ENCODE measurements around the gene TPI1. TPM values are rescaled to one million over a fixed set of nuclear protein-coding genes. Genes with fewer than 3 reads are reported as not detected.

The TPI1 gene
- total RNA-seq, 2 donors from 2014 or later = 1,893 to 2,116 TPM

DNA sequence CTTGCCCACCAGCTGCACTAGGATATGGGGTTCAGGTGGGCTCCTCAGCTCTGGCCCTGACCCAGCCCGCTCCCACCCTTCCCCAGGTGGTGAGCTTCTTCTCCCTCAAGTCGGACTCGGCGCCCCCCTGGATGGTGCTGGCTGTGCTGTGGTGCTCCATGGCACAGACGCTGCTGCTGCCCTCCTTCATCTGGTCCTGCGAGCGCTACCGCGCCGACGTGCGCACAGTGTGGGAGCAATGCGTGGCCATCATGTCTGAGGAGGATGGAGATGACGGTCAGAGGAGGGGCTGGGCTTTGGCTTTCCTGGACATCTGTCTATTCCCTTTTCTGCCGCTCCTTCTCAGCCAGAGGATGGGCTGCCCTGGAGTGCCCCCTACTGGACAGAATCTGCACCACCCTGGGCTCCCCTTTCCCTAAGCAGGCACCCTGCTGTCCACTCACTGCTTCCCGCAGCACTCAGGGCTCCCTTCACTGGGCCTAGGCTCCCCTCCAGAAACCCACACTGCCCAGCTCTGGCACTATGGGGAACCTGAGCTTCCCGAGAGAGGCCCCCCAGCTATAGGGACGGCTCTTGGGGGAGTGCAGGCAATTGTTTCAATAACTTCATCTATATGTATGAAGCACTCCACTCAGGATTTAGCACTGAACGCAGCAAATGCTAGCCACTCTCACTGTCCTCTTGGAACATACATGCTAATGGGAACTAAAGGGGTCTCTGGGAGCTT is 41.8 kb upstream of the TPI1 start:
- H3K36me3 Mint-ChIP-seq (ENCODE audit: low read depth) = no peaks in the 10 kb centered on the region
- H3K27me3 Mint-ChIP-seq = peaks cover 26% of the 10 kb centered on the region
- H3K9me3 Mint-ChIP-seq = no peaks in the 10 kb centered on the region
- H3K4me1 Mint-ChIP-seq = peaks cover 28% of the 10 kb centered on the region
- peak; percentile 75 for ATAC-seq (replicated peaks)
- no peak overlapping the region for H3K27ac Mint-ChIP-seq
- H3K4me3 Mint-ChIP-seq = peak overlapping the region; percentile 12

DNA sequence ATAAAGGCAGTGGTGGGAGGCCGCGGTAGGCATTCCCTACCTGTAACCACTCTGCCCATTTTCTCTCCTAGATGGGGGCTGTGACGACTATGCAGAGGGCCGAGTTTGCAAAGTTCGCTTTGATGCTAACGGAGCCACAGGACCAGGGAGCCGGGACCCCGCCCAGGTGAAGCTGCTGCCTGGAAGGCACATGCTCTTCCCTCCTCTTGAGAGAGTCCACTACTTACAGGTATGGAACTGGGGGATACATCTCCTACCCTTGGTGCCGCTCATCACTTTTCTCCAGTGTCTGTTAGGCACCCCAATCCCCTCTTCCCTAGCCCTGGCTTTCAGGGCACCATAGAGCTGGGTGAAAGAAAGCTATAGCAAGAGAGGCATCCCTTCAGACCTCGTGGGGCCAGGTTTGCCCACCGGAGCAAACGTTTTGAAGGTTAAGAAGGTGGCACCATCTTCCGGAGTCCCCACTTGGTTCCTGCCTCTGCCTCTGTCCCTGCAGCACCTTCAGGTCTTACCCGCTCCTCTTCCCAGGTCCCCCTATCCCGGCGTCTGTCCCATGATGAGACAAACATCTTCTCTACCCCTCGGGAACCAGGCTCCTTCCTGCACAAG is 41.1 kb upstream of the TPI1 start:
- no peak overlapping the region for H3K27ac Mint-ChIP-seq
- H3K27me3 Mint-ChIP-seq = peaks cover 26% of the 10 kb centered on the region
- no peak for ATAC-seq (replicated peaks)
- H3K9me3 Mint-ChIP-seq = no peaks in the 10 kb centered on the region
- H3K36me3 Mint-ChIP-seq (ENCODE audit: low read depth) = no peaks in the 10 kb centered on the region
- H3K4me3 Mint-ChIP-seq = no peak overlapping the region
- peaks cover 23% of the 10 kb centered on the region for H3K4me1 Mint-ChIP-seq

DNA sequence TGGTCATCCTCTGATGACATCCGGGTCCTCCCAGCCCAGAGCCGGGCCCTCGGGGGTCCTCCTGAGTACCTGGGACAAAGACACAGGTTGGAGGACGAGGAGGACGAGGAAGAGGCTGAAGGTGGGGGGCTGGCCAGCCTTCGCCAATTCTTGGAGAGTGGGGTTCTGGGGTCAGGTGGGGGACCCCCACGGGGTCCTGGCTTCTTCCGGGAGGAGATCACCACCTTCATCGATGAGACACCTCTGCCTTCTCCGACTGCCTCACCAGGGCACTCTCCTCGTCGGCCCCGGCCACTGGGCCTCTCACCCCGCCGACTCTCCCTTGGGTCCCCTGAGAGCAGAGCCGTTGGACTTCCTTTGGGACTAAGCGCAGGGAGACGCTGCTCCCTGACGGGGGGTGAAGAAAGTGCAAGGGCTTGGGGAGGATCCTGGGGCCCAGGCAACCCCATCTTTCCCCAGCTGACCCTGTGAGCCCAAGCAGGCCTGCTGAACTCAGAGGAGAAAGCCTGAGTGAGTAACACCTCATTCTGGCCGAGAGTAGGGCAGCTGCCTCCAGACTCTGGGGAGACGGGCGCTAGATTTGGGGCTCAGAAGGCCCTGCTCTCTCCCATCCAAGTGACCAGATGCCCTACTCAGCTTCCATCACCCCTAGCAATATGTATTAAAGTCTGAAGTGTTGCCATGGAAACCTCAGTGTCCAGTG is 40.4 kb upstream of the TPI1 start:
- Mint-ChIP-seq H3K27me3 (peaks cover 26% of the 10 kb centered on the region), H3K4me3 (peak overlapping the region; percentile 66), H3K27ac (no peak overlapping the region), H3K4me1 (peaks cover 22% of the 10 kb centered on the region), H3K36me3 (ENCODE audit: low read depth) (no peaks in the 10 kb centered on the region), H3K9me3 (no peaks in the 10 kb centered on the region)
- no peak for ATAC-seq (replicated peaks)

DNA sequence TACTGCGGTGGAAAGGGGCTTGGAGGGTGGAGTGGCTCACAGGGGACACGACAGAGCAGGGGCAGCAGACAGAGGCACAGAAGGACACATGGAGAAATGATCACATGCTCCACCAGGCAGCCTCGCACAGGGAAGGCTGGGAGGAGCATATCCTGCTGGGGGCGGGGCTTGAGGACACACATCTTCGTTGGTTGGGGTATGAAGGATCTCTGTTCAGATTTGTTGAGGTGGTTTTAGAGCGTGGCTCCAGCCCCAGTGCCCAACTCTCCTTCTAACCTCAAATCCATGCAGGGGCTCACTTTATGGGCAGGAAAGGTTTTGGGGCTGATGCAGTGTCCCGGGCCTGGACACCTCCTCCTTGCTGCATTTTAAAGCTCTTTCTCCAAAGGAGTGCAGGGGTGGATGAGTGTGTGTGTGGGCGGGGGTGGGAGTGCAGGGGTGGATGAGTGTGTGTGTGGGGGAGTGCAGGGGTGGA is 39.9 kb upstream of the TPI1 start:
- peaks cover 26% of the 10 kb centered on the region for H3K27me3 Mint-ChIP-seq
- no peaks in the 10 kb centered on the region for H3K36me3 Mint-ChIP-seq (ENCODE audit: low read depth)
- H3K9me3 Mint-ChIP-seq = no peaks in the 10 kb centered on the region
- H3K27ac Mint-ChIP-seq = no peak overlapping the region
- H3K4me1 Mint-ChIP-seq = peaks cover 22% of the 10 kb centered on the region
- H3K4me3 Mint-ChIP-seq = peak overlapping the region; percentile 66
- ATAC-seq (replicated peaks) = peak; percentile 46

DNA sequence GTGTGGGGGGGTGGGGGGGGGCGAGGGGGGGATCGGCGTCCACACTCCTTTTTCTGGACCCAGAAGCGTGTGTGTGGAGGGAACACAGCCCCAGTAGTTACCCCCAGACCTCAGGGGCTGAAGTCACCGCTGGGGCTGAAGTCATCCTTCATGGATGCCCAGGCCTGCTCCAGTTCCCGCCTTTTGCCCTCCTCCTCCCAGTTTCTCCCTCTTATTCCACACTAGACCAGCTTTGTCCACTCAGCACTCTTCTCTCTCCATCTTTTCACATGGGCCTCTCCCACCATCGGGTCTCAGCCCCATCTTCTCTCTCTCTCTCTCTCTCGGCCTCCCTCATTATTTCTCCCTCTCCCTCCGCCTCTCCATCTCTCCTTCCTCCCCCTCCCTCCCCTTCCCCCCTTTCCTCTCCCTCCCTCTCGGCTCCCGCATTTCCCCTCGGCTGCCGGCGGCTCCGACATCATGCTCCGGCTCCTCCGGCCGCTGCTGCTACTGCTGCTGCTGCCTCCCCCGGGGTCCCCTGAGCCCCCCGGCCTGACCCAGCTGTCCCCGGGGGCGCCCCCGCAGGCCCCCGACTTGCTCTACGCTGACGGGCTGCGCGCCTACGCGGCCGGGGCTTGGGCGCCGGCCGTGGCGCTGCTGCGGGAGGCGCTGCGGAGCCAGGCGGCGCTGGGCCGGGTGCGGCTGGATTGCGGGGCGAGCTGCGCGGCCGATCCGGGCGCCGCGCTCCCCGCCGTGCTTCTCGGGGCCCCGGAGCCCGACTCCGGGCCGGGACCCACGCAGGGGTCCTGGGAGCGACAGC is 39.1 kb upstream of the TPI1 start, which contains the start of gene P3H3:
P3H3 (plus strand) TSS at position 426 of the 799 bp plus-strand sequence; CDS start at position 460, 34 bp downstream.
- H3K36me3 Mint-ChIP-seq (ENCODE audit: low read depth) = no peaks in the 10 kb centered on the region
- H3K9me3 Mint-ChIP-seq = no peaks in the 10 kb centered on the region
- peak within 1 kb of the TSS; percentile 72 for H3K27ac Mint-ChIP-seq
- peak within 1 kb of the TSS; percentile 86 for H3K4me3 Mint-ChIP-seq
- ATAC-seq (replicated peaks) = peak; percentile 41
- H3K4me1 Mint-ChIP-seq = peaks cover 22% of the 10 kb centered on the region
- peaks cover 24% of the 10 kb centered on the region for H3K27me3 Mint-ChIP-seq

DNA sequence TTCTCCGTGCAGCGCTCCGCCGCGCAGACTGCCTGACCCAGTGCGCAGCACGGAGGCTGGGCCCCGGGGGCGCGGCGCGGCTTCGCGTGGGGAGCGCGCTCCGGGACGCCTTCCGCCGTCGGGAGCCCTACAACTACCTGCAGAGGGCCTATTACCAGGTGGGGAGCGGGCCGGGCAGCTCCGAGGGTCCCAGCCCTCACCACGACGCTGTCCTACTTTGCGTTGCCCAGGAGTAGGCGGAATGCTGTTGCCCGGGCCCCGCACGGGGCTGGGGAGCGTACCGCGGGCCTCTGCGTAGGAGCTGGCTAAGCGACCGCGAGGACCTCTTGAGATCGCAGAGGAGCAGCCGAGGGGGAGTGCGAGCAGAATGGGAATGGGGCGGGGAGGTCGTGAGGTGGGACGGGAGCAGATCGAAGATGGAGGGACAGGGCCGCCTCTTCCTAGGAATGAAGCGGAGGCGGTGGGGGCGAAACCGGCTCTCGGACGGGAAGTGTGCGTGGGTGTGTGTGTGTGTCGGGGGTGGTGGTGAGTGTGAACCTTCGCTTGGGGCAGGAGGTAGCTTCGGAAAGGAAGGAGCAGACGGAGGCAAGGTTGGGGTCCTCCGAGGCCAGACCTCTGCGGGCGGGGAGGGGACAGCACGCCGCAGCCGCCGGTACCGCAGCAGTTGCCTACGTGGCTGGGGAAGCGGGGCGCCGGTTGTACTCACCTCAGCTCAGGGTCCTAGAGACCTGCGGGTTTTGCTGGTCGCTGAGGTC is 38.4 kb upstream of the TPI1 start:
- Mint-ChIP-seq H3K27ac (peak overlapping the region; percentile 72), H3K9me3 (no peaks in the 10 kb centered on the region), H3K4me3 (peak overlapping the region; percentile 86), H3K27me3 (peaks cover 24% of the 10 kb centered on the region), H3K4me1 (peaks cover 22% of the 10 kb centered on the region), H3K36me3 (ENCODE audit: low read depth) (no peaks in the 10 kb centered on the region)
- peak; percentile 56 for ATAC-seq (replicated peaks)

DNA sequence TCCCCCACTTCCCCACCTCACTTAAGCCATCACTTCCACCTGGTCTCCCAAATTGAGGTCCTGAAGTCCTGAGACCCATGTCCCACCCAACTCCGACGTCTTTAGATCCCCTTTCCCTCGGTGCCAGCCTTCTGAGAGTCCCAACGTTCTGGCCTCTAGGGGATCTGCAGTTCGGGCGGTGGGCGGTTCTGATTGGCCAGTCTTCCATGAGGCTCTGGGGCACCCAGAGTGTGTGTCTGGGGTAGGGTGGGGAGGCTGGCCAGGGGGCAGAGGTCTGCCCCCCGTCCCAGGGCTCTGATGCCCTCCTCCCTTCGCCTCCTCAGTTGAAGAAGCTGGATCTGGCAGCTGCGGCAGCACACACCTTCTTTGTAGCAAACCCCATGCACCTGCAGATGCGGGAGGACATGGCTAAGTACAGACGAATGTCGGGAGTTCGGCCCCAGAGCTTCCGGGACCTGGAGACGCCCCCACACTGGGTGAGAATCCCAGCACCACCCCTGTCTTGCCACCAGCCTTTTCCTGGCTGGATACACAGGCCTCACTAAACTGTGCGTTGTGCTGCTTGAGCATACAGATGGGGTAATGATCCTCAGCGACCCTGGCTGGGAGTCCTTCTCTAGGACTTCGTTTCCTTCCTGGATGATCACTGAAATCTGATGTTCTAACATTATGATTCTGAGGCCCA is 37.7 kb upstream of the TPI1 start:
- no peak for ATAC-seq (replicated peaks)
- peaks cover 3% of the 10 kb centered on the region for H3K9me3 Mint-ChIP-seq
- peak overlapping the region; percentile 72 for H3K27ac Mint-ChIP-seq
- peaks cover 22% of the 10 kb centered on the region for H3K27me3 Mint-ChIP-seq
- peak overlapping the region; percentile 86 for H3K4me3 Mint-ChIP-seq
- H3K4me1 Mint-ChIP-seq = peaks cover 28% of the 10 kb centered on the region
- no peaks in the 10 kb centered on the region for H3K36me3 Mint-ChIP-seq (ENCODE audit: low read depth)

DNA sequence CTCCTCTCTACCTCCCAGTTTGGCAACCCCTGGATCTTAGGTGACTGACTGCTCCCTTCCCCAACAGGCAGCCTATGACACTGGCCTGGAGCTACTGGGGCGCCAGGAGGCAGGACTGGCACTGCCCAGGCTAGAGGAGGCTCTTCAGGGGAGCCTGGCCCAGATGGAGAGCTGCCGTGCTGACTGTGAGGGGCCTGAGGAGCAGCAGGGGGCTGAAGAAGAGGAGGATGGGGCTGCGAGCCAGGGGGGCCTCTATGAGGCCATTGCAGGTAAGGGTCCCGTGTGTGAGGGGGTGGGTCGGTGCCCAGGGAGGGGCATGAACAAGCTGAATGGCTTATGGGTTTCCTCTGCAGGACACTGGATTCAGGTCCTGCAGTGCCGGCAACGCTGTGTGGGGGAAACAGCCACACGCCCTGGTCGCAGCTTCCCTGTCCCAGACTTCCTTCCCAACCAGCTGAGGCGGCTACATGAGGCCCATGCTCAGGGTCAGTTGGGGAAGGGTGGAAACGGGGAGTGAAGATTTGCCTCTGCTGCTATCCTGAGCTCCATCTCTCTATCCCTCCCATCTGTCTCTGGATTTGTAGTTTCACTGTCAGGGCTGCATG is 36.9 kb upstream of the TPI1 start:
- H3K4me3 Mint-ChIP-seq = peak overlapping the region; percentile 86

DNA sequence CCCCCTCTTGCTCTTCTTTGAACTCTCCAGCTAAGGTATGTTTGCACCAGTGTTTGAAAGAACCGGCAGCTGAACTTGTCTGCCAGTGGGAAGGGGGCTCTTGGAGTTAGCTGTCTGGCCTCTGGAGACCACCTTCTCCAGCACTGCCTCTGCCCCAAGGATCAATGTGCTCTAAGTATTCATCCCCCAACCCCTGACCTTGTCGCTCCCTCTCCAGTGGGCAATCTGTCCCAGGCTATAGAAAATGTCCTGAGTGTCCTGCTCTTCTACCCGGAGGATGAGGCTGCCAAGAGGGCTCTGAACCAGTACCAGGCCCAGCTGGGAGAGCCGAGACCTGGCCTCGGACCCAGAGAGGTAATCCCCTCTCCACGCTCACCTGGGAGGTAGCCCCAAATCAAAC is 36.3 kb upstream of the TPI1 start:
- Mint-ChIP-seq H3K27ac (no peak overlapping the region), H3K27me3 (peaks cover 14% of the 10 kb centered on the region), H3K4me1 (peaks cover 28% of the 10 kb centered on the region), H3K36me3 (ENCODE audit: low read depth) (no peaks in the 10 kb centered on the region), H3K9me3 (peaks cover 3% of the 10 kb centered on the region), H3K4me3 (no peak overlapping the region)
- ATAC-seq (replicated peaks) = no peak

More for the DNA sequence above, 36.9 kb upstream of the TPI1 start:
- peaks cover 26% of the 10 kb centered on the region for H3K4me1 Mint-ChIP-seq
- H3K27me3 Mint-ChIP-seq = peaks cover 16% of the 10 kb centered on the region
- ATAC-seq (replicated peaks) = no peak
- no peaks in the 10 kb centered on the region for H3K36me3 Mint-ChIP-seq (ENCODE audit: low read depth)
- no peak overlapping the region for H3K27ac Mint-ChIP-seq
- H3K9me3 Mint-ChIP-seq = peaks cover 3% of the 10 kb centered on the region

DNA sequence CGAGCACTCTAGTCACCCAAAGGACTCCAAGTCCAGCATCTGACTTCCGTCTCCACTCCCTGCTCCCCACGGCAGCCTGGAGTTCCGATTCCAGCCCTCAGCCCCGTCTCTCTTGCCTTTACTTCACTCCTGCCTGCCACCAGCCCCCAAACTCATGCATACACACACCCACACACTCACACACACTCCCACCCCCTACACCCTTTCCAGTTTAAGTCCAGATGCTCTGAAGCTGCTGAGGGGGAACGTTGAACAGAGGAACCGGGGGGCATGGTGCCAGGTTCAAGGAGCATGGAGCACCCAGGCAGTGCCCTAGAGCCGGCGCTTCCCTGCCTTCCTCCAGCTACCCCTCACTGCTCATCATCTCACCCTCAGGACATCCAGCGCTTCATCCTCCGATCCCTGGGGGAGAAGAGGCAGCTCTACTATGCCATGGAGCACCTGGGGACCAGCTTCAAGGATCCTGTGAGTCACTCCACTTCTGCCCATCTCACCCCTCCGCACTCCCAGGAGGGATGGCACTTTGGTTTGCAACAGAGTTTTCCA is 35.8 kb upstream of the TPI1 start:
- H3K27ac Mint-ChIP-seq = no peak overlapping the region
- H3K4me1 Mint-ChIP-seq = peaks cover 28% of the 10 kb centered on the region
- no peak for ATAC-seq (replicated peaks)
- peaks cover 3% of the 10 kb centered on the region for H3K9me3 Mint-ChIP-seq
- no peaks in the 10 kb centered on the region for H3K36me3 Mint-ChIP-seq (ENCODE audit: low read depth)
- H3K27me3 Mint-ChIP-seq = peaks cover 14% of the 10 kb centered on the region
- no peak overlapping the region for H3K4me3 Mint-ChIP-seq

DNA sequence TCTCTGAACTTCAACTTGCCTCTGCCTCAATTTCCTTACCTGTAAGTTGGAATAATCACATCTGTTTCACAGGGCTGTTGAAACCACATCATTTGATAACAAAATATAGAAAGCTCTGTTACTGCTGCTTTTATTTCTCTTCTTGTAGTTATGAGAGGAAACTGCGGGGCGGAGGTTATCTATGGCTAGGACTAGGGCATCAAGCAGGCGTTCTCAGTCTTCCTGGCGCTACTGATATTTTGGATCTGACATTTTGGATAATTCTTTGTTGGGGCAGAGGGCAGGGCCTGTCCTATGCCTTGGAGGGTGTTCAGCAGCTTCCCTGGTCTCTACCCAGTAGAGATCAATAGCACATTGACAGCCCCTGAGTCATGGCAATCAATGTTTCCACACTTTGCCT is 35.2 kb upstream of the TPI1 start:
- no peaks in the 10 kb centered on the region for H3K36me3 Mint-ChIP-seq (ENCODE audit: low read depth)
- no peak overlapping the region for H3K4me3 Mint-ChIP-seq
- H3K9me3 Mint-ChIP-seq = peaks cover 3% of the 10 kb centered on the region
- no peak for ATAC-seq (replicated peaks)
- no peak overlapping the region for H3K27ac Mint-ChIP-seq
- H3K4me1 Mint-ChIP-seq = peaks cover 28% of the 10 kb centered on the region
- H3K27me3 Mint-ChIP-seq = peaks cover 13% of the 10 kb centered on the region

DNA sequence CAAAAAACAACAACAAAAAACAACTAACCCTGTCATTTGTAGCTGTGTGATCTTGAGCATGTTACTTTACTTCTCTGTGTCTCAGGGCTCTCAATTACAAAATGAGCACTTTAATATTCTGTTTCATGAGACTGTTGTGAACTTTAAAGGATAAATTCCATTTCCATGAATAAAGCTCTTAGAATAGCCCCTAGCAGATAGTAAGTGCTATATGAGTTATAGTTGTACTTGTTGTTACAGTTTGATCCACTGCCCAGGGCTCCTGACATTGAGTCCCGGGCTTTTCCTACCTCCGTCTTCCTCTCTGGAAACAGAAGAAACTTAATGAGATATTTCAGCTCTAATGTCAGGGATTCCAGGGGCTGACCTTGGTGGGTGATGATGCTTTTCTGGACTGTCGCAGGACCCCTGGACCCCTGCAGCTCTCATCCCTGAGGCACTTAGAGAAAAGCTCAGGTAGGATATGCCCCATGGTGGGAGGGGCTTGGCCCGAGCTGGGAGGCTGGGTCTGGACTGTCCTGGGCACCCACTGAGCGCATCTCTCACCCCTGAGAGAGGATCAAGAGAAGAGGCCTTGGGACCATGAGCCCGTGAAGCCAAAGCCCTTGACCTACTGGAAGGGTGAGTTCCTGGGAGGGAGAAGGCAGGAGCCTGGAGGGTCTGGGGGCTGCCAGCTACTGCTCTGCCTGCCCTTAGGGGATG is 34.0 kb upstream of the TPI1 start:
- no peak for ATAC-seq (replicated peaks)
- no peak overlapping the region for H3K27ac Mint-ChIP-seq
- H3K36me3 Mint-ChIP-seq (ENCODE audit: low read depth) = no peaks in the 10 kb centered on the region
- no peak overlapping the region for H3K4me3 Mint-ChIP-seq
- peaks cover 3% of the 10 kb centered on the region for H3K9me3 Mint-ChIP-seq
- peaks cover 5% of the 10 kb centered on the region for H3K27me3 Mint-ChIP-seq
- H3K4me1 Mint-ChIP-seq = peaks cover 18% of the 10 kb centered on the region
